HG02852 (cell line): Measurements from ENCODE around the gene NNMT.

Experiments used
- ATAC-seq: cut with Tn5 transposase; IDR thresholded peaks from one replicate; pipeline ENCODE4 v1.9.1; 2021; ENCODE audit warnings: mild to moderate bottlenecking, moderate library complexity; ENCODE audit not compliant: unreplicated experiment

The NNMT gene

GRCh38 chr11:114295676-114296604, at the start of gene NNMT:
Gene NNMT, plus strand, starts transcription at chr11:114296399. Its CDS starts 158 bp downstream, at chr11:114296557.
- no peak for ATAC-seq

DNA sequence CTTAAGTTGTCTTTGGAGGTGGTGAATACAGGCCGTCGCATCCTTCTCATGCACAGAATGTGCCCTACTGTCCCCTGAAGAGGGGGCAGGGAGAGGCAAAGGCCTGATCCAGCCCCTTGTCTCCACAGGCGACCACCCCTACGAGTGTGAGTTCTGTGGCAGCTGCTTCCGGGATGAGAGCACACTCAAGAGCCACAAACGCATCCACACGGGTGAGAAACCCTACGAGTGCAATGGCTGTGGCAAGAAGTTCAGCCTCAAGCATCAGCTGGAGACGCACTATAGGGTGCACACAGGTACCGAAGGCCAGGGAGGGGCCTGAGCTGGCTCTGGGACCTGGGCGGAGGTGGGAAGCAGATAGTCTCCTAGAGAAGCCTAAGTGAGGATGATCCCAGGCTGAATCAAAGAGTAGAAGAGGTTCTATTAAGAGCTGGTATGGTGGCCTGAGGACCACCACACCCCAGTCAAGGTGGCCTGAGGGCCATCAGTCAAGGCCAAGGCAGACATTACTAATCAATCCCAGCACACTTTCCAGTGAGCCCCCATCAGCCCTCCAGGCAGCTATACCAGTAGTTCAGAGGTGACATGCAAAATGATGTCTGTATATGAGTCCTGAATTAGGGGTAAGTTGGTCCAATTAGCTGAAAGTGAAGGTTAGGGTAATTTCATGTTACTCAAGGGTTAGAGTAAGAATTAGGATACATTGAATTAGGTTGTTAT, 49.0 kb upstream of the NNMT start:
- ATAC-seq = no peak

DNA sequence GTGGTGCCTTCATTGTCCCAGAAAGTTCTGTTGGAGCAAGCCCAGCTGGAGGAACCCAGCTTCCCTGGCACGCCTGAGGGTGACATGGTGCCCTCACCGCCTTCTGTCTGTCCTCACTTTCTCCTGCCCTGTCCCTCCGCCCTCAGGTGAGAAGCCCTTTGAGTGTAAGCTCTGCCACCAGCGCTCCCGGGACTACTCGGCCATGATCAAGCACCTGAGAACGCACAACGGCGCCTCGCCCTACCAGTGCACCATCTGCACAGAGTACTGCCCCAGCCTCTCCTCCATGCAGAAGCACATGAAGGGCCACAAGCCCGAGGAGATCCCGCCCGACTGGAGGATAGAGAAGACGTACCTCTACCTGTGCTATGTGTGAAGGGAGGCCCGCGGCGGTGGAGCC, 46.0 kb upstream of the NNMT start:
- ATAC-seq = no peak

GRCh38 chr11:114250993-114251814, 45.0 kb upstream of the NNMT start:
- ATAC-seq = no peak

DNA sequence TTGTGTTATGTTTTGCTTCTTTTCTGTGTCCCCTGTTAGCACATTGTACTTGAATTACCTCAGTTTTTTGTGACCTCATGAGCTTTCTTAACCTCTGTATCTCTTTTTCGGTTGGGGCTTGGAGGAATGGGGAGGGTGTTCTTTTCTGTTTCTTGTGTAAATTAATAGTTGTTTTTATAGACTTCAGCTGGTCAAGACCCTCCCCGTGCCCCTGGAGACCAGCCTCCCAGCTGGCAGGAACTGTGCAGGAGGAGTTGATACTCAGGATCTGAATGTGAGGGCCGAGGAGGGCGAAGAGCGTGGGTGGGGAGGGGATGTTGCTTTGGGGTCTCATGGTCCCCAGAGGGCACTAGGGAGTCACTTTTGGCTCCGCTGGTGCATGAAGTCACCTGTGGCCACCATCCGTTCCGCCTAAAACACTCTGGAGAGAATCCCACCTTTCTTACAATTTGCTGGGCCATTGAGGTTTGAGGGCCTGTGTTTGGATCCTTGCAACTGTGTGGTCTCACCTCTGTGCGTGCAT, 44.3 kb upstream of the NNMT start:
- ATAC-seq = no peak

DNA sequence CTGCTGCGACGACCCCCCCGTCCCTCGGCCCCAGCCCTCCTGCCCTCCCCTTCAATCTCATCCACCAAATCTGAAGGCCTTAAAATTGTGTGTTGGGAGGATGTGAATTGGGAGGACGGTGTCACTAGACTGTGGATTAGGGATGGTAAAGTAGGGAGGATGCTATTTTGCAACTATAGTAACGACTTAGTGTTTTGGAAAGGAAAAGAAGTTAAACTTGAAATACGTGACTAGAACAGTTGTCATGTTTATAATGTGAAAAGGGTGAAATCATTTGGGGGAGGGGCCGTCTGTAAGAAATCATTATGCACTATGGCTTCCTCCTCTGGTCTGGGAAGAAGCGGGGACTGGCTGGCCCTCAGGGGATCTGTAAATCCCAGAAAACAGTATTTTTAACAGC, 43.4 kb upstream of the NNMT start:
- no peak for ATAC-seq

DNA sequence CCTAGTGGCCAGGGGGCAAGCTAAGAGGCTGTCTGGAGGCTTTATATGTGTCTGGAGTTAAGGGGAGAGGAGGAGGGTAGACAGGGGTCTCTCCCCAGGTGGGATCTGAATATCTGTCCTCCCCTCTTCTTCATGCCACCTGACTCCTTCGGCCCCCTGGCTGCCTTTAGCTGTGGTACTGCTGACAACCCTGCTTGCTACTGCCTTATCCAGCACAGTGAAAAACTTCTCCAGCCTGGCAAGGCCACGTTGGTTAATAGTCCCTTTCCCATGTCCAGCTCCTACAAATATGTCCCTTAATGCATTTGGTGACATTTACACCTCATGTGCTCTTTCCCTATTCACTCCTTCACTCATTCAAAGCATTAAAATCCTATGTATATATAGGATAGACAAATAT, 42.4 kb upstream of the NNMT start:
- ATAC-seq = no peak

GRCh38 chr11:114254571-114255146, 41.5 kb upstream of the NNMT start:
- no peak for ATAC-seq

- no peak for ATAC-seq
Measured at GRCh38 chr11:114255289-114255688, 40.9 kb upstream of the NNMT start.

- ATAC-seq = no peak
Measured at GRCh38 chr11:114256176-114256966, 39.8 kb upstream of the NNMT start.

- ATAC-seq = no peak
Measured at GRCh38 chr11:114256967-114257286, 39.3 kb upstream of the NNMT start.

DNA sequence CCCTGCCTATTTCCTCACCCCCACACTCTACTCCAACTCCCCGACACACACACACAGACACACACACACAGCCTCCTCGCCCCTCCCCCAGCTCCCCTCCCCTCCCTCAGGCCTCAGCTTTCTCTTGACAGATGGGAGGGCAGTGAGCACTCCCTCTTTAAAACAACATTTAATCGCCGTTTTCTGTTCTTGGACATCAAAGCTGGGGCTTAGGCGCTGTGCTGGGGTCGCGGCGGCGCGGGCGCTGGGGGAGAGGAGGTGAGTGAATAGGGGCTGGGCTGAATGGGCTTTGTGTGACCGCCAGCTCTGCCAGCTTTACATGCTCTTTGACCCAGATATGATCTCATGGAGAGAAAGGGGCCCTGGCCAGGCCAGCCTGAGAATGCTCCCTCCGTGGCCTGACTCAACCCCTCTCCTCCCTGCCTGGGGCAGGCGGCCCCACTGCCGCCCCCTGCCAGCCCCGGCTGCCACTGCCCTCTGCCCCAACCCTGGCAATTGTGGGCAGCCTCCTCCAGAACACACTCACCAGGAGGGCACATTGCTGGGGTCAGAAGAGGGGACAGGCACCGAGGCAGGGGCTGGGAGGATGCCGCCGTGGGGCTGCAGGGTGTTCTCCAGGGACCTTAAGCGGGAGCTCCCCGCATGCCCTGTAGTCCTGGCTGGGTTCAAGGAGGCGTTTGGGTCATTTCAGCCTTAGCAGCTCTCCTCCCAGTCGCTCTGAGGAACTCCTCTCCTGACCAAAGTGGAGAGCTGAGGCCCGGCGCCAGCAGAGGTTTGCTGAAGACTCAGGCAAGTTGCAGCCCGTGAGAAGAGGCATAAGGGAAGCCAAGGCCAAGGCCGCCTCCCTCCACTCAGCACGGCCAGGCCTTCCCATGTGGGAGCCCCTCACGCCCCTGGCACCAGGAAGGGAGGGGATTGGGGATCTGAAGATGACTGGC, 38.3 kb upstream of the NNMT start:
- ATAC-seq = no peak

DNA sequence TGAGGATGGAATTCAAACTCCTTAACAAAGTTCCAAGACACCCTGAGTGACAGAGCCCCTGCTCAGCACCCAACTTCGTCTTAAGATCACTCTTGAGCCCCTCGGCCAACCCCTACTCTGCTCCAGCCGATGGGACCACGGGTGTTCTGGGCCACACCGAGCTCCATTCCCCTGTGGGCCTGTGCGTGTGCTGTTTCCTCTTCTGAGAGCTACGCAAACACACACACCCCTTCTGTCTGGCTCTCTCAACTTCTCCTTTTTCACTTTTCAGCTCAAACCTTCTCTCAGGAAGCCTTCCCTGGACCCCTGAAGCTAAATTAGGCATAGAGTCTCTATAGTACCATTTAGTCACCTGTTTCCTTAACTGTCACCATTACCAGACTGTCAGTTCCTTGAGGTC, 37.5 kb upstream of the NNMT start:
- ATAC-seq = no peak

DNA sequence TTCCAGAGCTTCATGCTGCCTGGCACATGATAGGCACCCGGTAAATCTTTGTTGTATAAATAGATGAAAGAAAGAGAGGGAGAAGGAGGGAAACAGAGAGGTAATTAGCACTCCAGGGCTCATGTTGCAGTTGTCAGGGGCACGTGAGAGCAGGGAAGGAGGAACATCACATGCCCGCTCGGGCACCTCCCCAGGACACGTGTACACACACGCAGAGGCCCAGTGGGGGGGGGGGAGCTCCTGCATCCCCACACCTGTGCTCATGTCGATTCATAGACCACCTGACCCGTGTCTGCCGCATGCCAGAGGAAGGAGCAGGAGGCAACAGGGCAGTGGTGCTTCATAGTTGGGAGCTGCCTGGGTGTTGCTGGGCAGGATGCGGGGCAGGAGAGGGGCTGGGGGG, 37.1 kb upstream of the NNMT start:
- no peak for ATAC-seq

DNA sequence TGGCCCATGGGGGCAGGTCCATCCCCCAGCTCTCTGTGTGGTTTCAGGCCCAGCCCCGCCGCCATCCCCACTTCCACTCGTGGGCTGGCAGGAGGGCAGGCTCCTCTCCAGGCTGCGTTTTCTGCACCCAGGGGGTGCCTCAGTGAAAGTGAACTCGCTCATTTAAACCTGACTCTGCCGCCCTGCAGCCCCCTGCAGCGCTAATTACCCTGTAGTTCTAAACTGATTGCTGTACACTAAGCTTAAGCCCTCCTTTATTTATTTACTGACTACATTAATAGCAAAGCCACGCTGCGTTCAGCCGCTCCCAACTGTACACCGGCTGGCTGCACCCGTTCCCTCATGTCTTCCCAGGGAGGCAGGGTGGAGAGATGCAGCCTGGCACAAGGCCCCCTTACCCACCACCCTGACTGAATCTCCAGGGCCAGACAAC, 36.6 kb upstream of the NNMT start:
- ATAC-seq = no peak

DNA sequence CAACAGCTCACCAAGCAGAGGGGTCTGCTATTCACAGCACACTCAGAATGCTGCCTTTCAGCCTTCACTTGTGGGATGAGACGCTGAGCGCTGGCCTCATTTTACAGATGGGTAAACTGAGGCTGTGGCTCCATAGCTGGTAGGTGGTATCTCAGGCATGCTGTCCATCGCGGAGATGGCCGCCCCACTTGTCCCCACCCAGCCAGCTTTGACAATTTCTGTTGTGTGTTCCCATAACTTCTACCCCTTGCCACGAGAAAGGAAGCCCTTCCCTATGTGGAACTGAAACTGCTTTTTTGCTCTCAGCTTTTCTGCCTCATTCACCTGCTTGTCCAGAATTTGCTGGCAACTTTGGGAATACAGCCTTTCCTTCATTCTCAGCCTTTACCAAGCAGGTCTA, 36.1 kb upstream of the NNMT start:
- ATAC-seq = no peak

GRCh38 chr11:114260483-114260882, 35.7 kb upstream of the NNMT start:
- no peak for ATAC-seq

DNA sequence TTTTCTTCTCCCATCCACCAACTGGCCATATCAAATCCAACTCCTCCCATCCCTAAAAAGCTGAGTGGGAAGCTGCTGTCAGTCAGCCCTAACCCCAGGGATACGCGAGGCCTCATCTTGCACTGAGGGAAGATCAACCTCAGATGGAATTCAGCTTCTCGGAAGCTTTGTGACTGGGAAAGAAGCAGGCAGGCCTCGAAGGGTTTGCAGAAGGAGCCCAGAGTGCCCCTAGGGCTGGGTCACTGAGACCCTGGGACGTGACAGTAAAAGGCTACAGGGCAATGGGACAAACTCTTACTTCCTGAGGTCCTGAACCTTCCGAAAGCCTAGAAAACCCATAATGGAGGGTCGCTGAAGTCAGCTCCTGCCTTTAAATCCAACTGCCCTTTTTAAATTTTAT, 34.4 kb upstream of the NNMT start:
- ATAC-seq = no peak
